Endothelial cell (in vitro differentiated cells): ENCODE data around the gene TXLNB. TPM values are rescaled to one million over a fixed set of nuclear protein-coding genes. Genes with fewer than 3 reads are reported as not detected.
"Not testable (repeated sequence)": the region's sequence is repeated elsewhere in the genome, so short reads cannot be mapped to it uniquely, and the experiment has no call there.

ENCODE experiments used
- DNase-seq: peaks from one replicate; pipeline ENCODE4 v3.0.0; 2021; ENCODE audit warnings: low spot score
- H3K27ac Mint-ChIP-seq: one replicate; pipeline ENCODE4 v1.8.0; 2021; ENCODE audit warnings: mixed read lengths, inconsistent platforms; ENCODE audit not compliant: unreplicated experiment
- H3K27me3 Mint-ChIP-seq: one replicate; pipeline ENCODE4 v1.8.0; 2021; ENCODE audit warnings: mild to moderate bottlenecking, moderate library complexity, mixed read lengths, inconsistent platforms; ENCODE audit not compliant: unreplicated experiment
- H3K36me3 Mint-ChIP-seq: one replicate; pipeline ENCODE4 v1.8.0; 2021; ENCODE audit warnings: mild to moderate bottlenecking, low read depth, mixed read lengths, inconsistent platforms; ENCODE audit not compliant: unreplicated experiment
- H3K4me1 Mint-ChIP-seq: one replicate; pipeline ENCODE4 v1.8.0; 2021; ENCODE audit warnings: mild to moderate bottlenecking, mixed read lengths, inconsistent platforms; ENCODE audit not compliant: unreplicated experiment
- H3K4me3 Mint-ChIP-seq: one replicate; pipeline ENCODE4 v1.8.0; 2021; ENCODE audit warnings: mild to moderate bottlenecking, mixed read lengths, inconsistent platforms; ENCODE audit not compliant: unreplicated experiment
- H3K9me3 Mint-ChIP-seq: one replicate; pipeline ENCODE4 v1.8.0; 2021; ENCODE audit warnings: mixed read lengths, inconsistent platforms; ENCODE audit not compliant: unreplicated experiment
- CTCF ChIP-seq: fragments of 200-600 bp; sonication (generic); IDR thresholded peaks from one replicate; pipeline ENCODE4 v1.5.0; 2021; ENCODE audit warnings: antibody characterized with exemption; ENCODE audit not compliant: unreplicated experiment
- total RNA-seq: library from RNA; stranded (reverse); fragmentation: NEBNext Ultra II Directional; extraction: Animal tissue kit (Norgen Biotek cat#: 25700); gene quantifications from one replicate; pipeline ENCODE4 v1.2.1, GENCODE V29; 2021; ENCODE audit not compliant: unreplicated experiment

TXLNB gene
- total RNA-seq, 1 donor from 2014 or later, result 0.41 TPM

- H3K9me3 Mint-ChIP-seq, result no peaks in the 10 kb centered on the region
- no peaks in the 10 kb centered on the region for H3K27me3 Mint-ChIP-seq
- H3K36me3 Mint-ChIP-seq, result peaks cover 4% of the 10 kb centered on the region
- H3K4me1 Mint-ChIP-seq, result peaks cover 24% of the 10 kb centered on the region
- DNase-seq, result no peak
- no peak overlapping the region for H3K27ac Mint-ChIP-seq
- TF ChIP-seq CTCF, result no peak
- H3K4me3 Mint-ChIP-seq, result no peak overlapping the region
Observed at GRCh38 chr6:139288496-139289040, 3.2 kb downstream of the TXLNB start.

- DNase-seq, result no peak
- Mint-ChIP-seq H3K27me3 (no peaks in the 10 kb centered on the region), H3K36me3 (peaks cover 4% of the 10 kb centered on the region), H3K4me1 (peaks cover 24% of the 10 kb centered on the region), H3K9me3 (no peaks in the 10 kb centered on the region), H3K4me3 (no peak overlapping the region), H3K27ac (no peak overlapping the region)
- no peak for TF ChIP-seq CTCF
Observed at GRCh38 chr6:139287868-139288267, 3.9 kb downstream of the TXLNB start.

GRCh38 chr6:139286438-139286837, 5.4 kb downstream of the TXLNB start:
- not testable (repeated sequence) for H3K36me3 Mint-ChIP-seq, H3K27ac Mint-ChIP-seq, H3K27me3 Mint-ChIP-seq, DNase-seq, H3K4me3 Mint-ChIP-seq, H3K9me3 Mint-ChIP-seq
- H3K4me1 Mint-ChIP-seq, result peaks cover 12% of the 10 kb centered on the region

- H3K27me3 Mint-ChIP-seq, result no peaks in the 10 kb centered on the region
- H3K9me3 Mint-ChIP-seq, result no peaks in the 10 kb centered on the region
- no peak overlapping the region for H3K27ac Mint-ChIP-seq
- no peak for DNase-seq
- H3K4me3 Mint-ChIP-seq, result no peak overlapping the region
- peaks cover 4% of the 10 kb centered on the region for H3K36me3 Mint-ChIP-seq
- TF ChIP-seq CTCF, result no peak
- H3K4me1 Mint-ChIP-seq, result peaks cover 4% of the 10 kb centered on the region
Observed at GRCh38 chr6:139285590-139285989, 6.2 kb downstream of the TXLNB start.

- Mint-ChIP-seq H3K9me3 (no peaks in the 10 kb centered on the region), H3K27me3 (no peaks in the 10 kb centered on the region), H3K27ac (no peak overlapping the region), H3K36me3 (peaks cover 4% of the 10 kb centered on the region), H3K4me3 (no peak overlapping the region), H3K4me1 (peaks cover 3% of the 10 kb centered on the region)
- DNase-seq, result no peak
- no peak for TF ChIP-seq CTCF
Observed at GRCh38 chr6:139284789-139285188, 7.0 kb downstream of the TXLNB start.
